Stimulated activated naive CD4-positive, alpha-beta T cell (primary cell): ENCODE data around the gene DAPK2.
A peak's percentile ranks its signal among the peaks of the same experiment; 100 is the strongest.
"Not testable (repeated sequence)": the region's sequence is repeated elsewhere in the genome, so short reads cannot be mapped to it uniquely, and the experiment has no call there.

Experiments used
- DNase-seq, 6 experiments: peaks; one replicate each; lab custom pipeline; 2025; lab: John Stamatoyannopoulos, UW

The DAPK2 gene

GRCh38 chr15:63915873-63916771, 130.2 kb downstream of the DAPK2 start:
- no peak for DNase-seq

GRCh38 chr15:63915209-63915872, 130.9 kb downstream of the DAPK2 start:
- no peak for DNase-seq

GRCh38 chr15:63913786-63914315, 132.4 kb downstream of the DAPK2 start:
- DNase-seq = no peak

GRCh38 chr15:63913336-63913735, 132.9 kb downstream of the DAPK2 start:
- DNase-seq = no peak

GRCh38 chr15:63912061-63912615, 134.1 kb downstream of the DAPK2 start:
- no peak for DNase-seq

- no peak for DNase-seq
Observed at GRCh38 chr15:63911160-63911559, 135.1 kb downstream of the DAPK2 start.

GRCh38 chr15:63909819-63910437, 136.4 kb downstream of the DAPK2 start:
- DNase-seq = no peak

- DNase-seq = no peak
Observed at GRCh38 chr15:63908991-63909390, 137.3 kb downstream of the DAPK2 start.

GRCh38 chr15:63908281-63908680, 138.0 kb downstream of the DAPK2 start:
- DNase-seq = no peak

GRCh38 chr15:63907521-63907920, 138.8 kb downstream of the DAPK2 start:
- no peak for DNase-seq

GRCh38 chr15:63906266-63906584, 140.1 kb downstream of the DAPK2 start:
- peak in 1 of 6 experiments; percentile 5 for DNase-seq

- DNase-seq = peak in 2 of 6 experiments; percentile 24 to 57
Observed at GRCh38 chr15:63905558-63906265, 140.6 kb downstream of the DAPK2 start.

- no peak for DNase-seq
Observed at GRCh38 chr15:63905131-63905530, 141.2 kb downstream of the DAPK2 start.

- no peak for DNase-seq
Observed at GRCh38 chr15:63904042-63904441, 142.2 kb downstream of the DAPK2 start.

- no peak for DNase-seq
Observed at GRCh38 chr15:63902671-63903035, 143.6 kb downstream of the DAPK2 start.

GRCh38 chr15:63901912-63902670, 144.2 kb downstream of the DAPK2 start:
- DNase-seq = no peak

- DNase-seq = no peak
Observed at GRCh38 chr15:63900306-63900705, 146.0 kb downstream of the DAPK2 start.

- DNase-seq = not testable (repeated sequence)
Observed at GRCh38 chr15:63899606-63900005, 146.7 kb downstream of the DAPK2 start.

GRCh38 chr15:63899193-63899592, 147.1 kb downstream of the DAPK2 start:
- no peak for DNase-seq

- DNase-seq = no peak
Observed at GRCh38 chr15:63896336-63897115, 149.8 kb downstream of the DAPK2 start.
